NCI-H2029 treated with DMSO at 0.1 percent for 48 hours (cell line): ENCODE results near the gene CAMK2D.

Experiments used
- DNase-seq: peaks from one replicate; lab custom pipeline; 2025; lab: John Stamatoyannopoulos, UW

Gene CAMK2D

DNA sequence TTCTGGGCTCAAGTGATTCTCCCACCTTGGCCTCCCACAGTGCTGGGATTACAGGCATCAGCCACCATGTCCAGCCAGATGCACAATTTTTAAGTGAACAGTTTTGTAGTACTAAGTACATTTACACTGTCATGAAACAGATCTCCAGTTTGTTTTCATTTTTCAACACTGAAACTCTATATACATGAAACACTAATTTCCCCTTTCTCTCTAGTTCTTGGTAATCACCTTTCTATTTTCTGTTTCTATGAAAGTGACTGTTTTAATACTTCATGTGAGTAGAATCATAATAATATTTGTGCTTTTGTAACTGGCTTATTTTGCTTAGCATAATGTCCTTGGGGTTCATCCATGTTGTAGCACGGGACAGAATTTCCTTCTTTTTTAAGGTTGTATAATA is 237.4 kb downstream of the CAMK2D start:
- no peak for DNase-seq

- DNase-seq, result no peak
Observed at GRCh38 chr4:113522433-113522832, 239.1 kb downstream of the CAMK2D start.

GRCh38 chr4:113513382-113513781 is 248.2 kb downstream of the CAMK2D start:
- DNase-seq, result no peak

GRCh38 chr4:113512880-113513279 is 248.7 kb downstream of the CAMK2D start:
- DNase-seq, result no peak

DNA sequence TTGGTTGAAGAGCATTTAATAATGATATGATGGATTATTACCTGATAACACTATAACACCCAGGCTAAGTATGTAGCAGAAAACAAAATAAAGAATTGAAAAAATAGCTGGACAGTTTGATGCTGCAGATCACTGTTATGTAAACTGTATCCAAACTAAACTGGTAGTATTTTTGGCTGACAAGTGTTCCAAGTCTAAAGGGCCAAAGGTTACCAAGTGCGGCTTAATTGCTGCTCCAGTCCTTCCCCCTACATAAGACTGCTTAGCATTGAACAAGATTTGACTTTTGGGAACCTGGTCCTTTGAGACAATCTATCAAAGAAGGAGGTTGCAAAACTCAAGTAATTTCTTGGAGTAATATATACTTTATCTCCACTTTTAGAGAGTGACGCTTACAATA is 249.6 kb downstream of the CAMK2D start:
- no peak for DNase-seq

DNA sequence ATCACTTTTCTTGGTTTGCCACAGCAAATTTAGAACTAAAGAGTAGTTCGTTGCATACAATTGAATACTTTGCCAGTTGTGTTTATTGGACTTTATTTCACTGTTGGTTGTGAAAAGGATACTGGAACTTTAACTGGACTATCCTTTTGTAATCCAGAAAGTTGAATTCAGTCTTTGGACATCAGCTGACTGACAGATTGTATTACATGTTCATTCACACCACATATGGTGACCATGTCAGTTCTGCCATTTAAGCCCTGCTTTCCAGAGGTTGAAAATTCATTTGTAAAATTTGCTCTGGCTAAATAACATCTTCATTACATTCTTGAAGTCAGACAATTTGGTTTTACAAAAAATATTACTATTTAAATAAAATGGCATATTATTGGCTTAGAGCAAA is 251.7 kb downstream of the CAMK2D start:
- DNase-seq, result no peak

- DNase-seq, result no peak
Observed at GRCh38 chr4:113505044-113505443, 256.5 kb downstream of the CAMK2D start.

DNA sequence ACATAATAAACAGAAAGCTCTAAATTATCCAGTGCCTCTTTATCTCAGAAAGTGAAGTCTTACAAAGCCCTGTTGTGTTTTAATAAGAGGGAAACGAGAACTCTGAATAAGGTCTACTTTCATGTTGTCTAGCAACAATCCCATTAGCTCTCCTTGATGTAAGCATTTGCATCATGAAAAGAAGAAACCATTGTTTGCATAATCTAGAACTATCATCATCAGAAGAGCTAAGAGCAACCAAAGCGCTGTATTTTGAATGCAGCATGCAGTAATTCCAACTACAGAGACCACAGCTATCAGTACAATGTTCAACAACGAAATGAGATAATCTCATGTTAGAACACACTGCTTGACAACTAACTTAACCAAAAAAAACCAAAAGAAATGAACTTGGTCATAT is 257.1 kb downstream of the CAMK2D start:
- DNase-seq, result no peak

GRCh38 chr4:113503691-113504090 is 257.8 kb downstream of the CAMK2D start:
- no peak for DNase-seq

GRCh38 chr4:113502906-113503305 is 258.6 kb downstream of the CAMK2D start:
- no peak for DNase-seq

DNA sequence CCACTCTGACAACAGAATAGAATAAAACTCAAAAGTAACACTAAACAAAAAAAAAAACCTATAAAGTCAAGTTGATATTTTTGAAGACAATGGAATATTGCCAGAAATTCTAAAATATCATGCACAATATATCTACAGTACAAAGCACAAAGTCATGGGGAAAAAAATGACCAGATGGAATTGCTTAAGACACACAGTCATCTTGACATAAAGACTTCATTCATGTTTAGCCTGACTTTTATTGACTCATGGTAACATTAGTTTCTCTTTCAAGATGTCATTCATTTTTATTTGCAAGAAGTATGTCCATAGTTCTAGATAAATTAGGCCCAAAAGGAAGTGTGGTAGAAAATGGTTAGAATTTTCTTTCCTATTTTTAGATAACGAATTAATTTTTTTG is 259.1 kb downstream of the CAMK2D start:
- no peak for DNase-seq

GRCh38 chr4:113500424-113500823 is 261.1 kb downstream of the CAMK2D start:
- no peak for DNase-seq

DNA sequence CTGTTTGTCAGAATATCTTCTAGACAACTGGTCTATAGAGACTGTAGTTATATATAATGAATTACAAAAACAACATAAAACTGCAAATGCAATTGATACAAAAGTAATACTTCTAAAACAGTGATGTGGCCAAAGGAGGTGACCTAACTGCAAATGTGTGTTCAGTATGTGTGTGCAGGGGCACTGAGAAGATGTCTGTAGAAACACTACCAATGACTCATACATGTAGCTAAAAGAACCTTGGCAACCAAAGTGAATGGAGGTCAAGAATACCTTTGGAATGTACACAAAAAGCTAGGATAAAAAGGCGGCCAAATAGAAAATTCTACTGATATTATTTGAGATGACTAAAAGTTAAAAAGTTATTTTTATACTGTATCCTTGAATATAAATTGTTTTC is 261.8 kb downstream of the CAMK2D start:
- no peak for DNase-seq

- DNase-seq, result no peak
Observed at GRCh38 chr4:113499166-113499565, 262.4 kb downstream of the CAMK2D start.

DNA sequence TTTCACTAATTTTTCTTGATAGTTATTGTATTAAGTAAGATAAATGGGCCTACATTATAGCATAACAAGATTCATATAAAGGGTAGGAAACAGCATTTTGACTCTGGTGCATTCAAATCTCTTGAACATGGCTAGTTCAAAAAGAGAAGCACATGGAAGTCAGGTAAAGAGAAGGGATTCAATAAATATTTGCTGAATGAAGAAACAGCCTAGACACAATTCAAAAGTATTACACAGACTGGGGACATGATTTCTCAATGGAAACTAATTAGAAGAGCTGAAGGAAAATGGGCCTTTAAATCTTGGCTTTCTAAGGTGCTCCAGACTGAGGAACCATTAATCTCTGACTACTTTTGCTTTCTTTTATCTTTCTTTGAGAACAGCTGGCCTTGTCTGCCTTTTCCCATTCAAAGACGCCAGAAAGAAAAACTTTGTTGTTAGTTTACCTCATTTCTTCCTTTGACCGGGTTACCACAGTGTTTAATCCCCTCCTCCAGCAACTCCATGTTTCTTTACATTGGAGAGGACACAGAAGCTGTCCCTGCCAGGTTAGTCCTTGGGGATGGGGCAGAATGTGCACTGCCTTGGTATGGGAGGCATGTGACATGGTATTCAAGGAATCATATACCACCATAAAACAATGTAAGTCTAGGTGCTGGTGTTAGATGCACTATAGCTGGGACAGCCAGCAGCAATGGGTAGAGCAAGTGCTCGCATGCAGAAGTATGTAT is 264.2 kb downstream of the CAMK2D start:
- DNase-seq, result no peak

DNA sequence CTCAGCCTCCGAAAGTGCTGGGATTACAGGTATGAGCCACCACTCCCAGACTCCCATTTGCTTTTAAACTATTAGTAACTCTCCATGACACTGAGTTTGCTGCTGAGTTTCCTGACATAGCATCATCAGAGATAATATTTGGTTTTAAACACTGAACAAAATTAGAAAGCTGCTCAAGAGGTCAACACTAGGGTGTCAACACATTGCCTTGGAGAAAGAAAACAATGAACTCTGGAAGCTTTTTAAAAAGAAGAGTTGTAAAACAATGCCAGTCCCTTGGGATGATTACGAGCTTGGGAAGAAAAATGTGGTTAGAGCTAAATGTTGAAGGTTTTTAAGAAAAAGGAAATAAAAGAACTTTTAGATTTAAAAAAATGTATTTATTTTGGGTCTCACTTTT is 264.8 kb downstream of the CAMK2D start:
- DNase-seq, result no peak

DNA sequence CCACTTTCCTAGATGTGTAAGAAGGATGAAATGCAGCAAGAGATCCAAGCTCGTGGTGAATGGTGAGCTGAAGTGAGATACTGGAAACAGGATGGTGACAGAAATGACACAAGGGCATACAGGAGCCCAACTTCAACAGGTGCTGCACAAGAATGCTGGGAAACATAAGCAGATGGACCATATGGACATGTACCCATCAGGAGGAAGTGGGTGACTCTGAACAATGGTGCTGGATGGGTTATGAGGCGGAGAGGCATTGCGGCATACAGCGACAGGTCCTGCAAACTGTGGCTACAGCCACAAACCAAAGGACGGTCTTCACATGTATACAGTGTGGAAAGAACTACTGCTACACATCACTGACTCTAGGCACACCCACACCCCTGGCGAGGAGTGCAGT is 265.7 kb downstream of the CAMK2D start:
- DNase-seq, result no peak

GRCh38 chr4:113483131-113483530 is 278.4 kb downstream of the CAMK2D start:
- DNase-seq, result no peak

GRCh38 chr4:113482325-113482724 is 279.2 kb downstream of the CAMK2D start:
- no peak for DNase-seq

GRCh38 chr4:113481820-113482219 is 279.7 kb downstream of the CAMK2D start:
- DNase-seq, result no peak

DNA sequence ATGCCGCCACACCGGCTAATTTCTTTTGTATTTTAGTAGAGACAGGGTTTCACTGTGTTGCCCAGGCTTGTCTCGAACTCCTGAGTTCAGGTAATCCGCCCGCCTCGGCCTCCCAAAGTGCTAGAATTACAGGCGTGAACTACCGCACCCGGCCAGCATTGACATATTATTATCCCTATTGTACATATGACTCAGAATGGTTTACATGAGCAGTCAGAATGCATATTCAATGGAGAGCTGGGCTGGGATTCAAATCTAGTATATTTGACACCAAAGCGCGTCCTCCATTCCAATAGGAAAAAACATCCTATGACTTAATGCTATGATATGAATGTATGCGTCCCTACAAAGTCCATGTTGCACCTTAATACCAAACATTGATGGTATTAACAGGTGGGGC is 281.4 kb downstream of the CAMK2D start:
- no peak for DNase-seq

DNA sequence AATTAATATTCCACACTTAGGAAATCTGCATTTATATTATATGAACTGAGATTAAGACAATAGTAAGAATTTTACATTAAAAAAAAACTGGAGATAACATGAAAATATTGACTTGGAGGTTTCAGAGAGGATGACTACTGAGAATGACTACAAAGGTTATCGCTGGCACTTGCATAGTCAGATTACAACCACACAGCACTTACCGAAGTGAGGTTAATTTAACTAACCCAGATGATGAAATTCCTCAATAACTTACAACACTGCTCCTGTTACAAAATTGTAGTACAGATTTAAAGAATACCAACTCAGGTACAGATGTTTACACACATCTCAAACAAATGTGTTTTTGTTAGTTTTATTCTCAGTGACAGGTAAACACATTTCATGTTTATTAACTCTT is 283.5 kb downstream of the CAMK2D start:
- DNase-seq, result no peak

GRCh38 chr4:113476800-113477199 is 284.7 kb downstream of the CAMK2D start:
- no peak for DNase-seq

- no peak for DNase-seq
Observed at GRCh38 chr4:113474017-113474416, 287.5 kb downstream of the CAMK2D start.
